GM12891 (cell line): Measurements from ENCODE around the gene VENTX.
A peak's percentile ranks its signal among the peaks of the same experiment; 100 is the strongest.

Experiments
- DNase-seq: peaks from one replicate; pipeline ENCODE4 v3.0.0; 2011; ENCODE audit warnings: low spot score; ENCODE audit not compliant: insufficient read length
- FAIRE-seq: peaks from 2 replicates; lab custom pipeline; 2011; peaks lifted over from hg19 to GRCh38; lab: Jason Lieb, UNC
- PAX5 ChIP-seq: IDR thresholded peaks from 2 replicates; pipeline ENCODE4 v1.6.1; 2011; ENCODE audit warnings: low read length, moderate library complexity, mild to moderate bottlenecking; ENCODE audit not compliant: insufficient read depth, severe bottlenecking
- POLR2A ChIP-seq: IDR thresholded peaks from 2 replicates; pipeline ENCODE4 v1.6.1; 2011; ENCODE audit warnings: low read depth, low read length, control low read depth
- POLR2AphosphoS5 ChIP-seq: IDR thresholded peaks from 2 replicates; pipeline ENCODE4 v1.6.1; 2011; ENCODE audit warnings: low read depth, low read length, control low read depth
- POU2F2 ChIP-seq: IDR thresholded peaks from 2 replicates; pipeline ENCODE4 v1.6.1; 2011; ENCODE audit warnings: low read depth, mild to moderate bottlenecking, control low read depth, low read length, moderate library complexity
- SPI1 ChIP-seq: IDR thresholded peaks from 2 replicates; pipeline ENCODE4 v1.6.1; 2011; ENCODE audit warnings: low read depth, low read length, control low read depth
- TAF1 ChIP-seq: IDR thresholded peaks from 2 replicates; pipeline ENCODE4 v1.6.1; 2011; ENCODE audit warnings: low read depth, low read length, control low read depth

Gene VENTX

DNA sequence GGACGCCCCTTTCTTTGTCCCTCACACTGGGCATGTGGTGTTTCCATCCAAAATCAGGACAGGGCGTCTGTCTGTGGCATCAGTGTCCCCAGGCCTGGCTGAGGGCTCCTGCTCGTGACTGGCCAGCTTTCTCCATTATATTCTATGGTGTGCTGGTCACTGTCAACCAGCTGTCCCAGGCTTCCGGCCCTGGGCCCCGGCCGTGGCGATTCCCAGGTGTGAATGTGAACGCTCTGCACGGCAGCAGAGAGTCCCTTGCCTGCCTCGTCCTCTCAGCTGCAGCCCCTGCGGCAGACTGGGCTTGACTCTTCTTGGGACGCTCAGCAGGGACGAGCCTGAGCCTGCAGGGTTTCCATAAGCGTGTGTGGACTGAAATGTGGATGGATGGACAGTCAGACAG is 13.6 kb upstream of the VENTX start:
- no peak for DNase-seq
- TF ChIP-seq POLR2A (no peak), SPI1 (no peak)
- no peak for FAIRE-seq

- no peak for FAIRE-seq
- DNase-seq, result no peak
- no peak for TF ChIP-seq POU2F2
- TF ChIP-seq TAF1, result no peak
- TF ChIP-seq POLR2AphosphoS5, result no peak
- TF ChIP-seq PAX5, result no peak
- TF ChIP-seq SPI1, result no peak
- TF ChIP-seq POLR2A, result no peak
Measured at GRCh38 chr10:133224756-133225372, 12.8 kb upstream of the VENTX start.

GRCh38 chr10:133225707-133226191 is 11.9 kb upstream of the VENTX start:
- no peak for FAIRE-seq
- DNase-seq, result no peak
- TF ChIP-seq TAF1 (no peak), POLR2A (no peak), PAX5 (no peak), SPI1 (no peak), POLR2AphosphoS5 (no peak), POU2F2 (no peak)

- DNase-seq (no peak), FAIRE-seq (peak; percentile 45)
Measured at GRCh38 chr10:133226251-133226808, 11.3 kb upstream of the VENTX start.

GRCh38 chr10:133227256-133227655 is 10.4 kb upstream of the VENTX start:
- DNase-seq (no peak), FAIRE-seq (no peak)
- TF ChIP-seq TAF1 (no peak), POU2F2 (no peak), PAX5 (no peak), POLR2AphosphoS5 (no peak), SPI1 (no peak), POLR2A (no peak)

More at GRCh38 chr10:133226251-133226808, 11.3 kb upstream of the VENTX start:
- TF ChIP-seq SPI1 (no peak), POLR2A (no peak), POLR2AphosphoS5 (no peak), PAX5 (no peak), POU2F2 (no peak), TAF1 (no peak)

GRCh38 chr10:133229265-133230043 is 8.2 kb upstream of the VENTX start:
- FAIRE-seq, result no peak
- DNase-seq, result no peak
- TF ChIP-seq POLR2A, result no peak
- TF ChIP-seq POLR2AphosphoS5, result no peak
- TF ChIP-seq POU2F2, result no peak
- TF ChIP-seq TAF1, result no peak
- TF ChIP-seq PAX5, result no peak
- TF ChIP-seq SPI1, result no peak

- FAIRE-seq (no peak), DNase-seq (no peak)
- TF ChIP-seq TAF1 (no peak), POLR2A (no peak), POLR2AphosphoS5 (no peak), SPI1 (no peak), POU2F2 (no peak), PAX5 (no peak)
Measured at GRCh38 chr10:133230044-133230361, 7.7 kb upstream of the VENTX start, which contains the start of gene UTF1. UTF1 (plus strand) TSS chr10:133230217; CDS start chr10:133230289, 72 bp downstream.

GRCh38 chr10:133230387-133231195 is 7.1 kb upstream of the VENTX start:
- FAIRE-seq (no peak), DNase-seq (no peak)
- TF ChIP-seq SPI1, result no peak
- TF ChIP-seq POLR2AphosphoS5, result no peak
- TF ChIP-seq POU2F2, result no peak
- TF ChIP-seq TAF1, result no peak
- no peak for TF ChIP-seq PAX5
- no peak for TF ChIP-seq POLR2A

- no peak for DNase-seq
- FAIRE-seq, result no peak
- no peak for TF ChIP-seq POLR2A
- no peak for TF ChIP-seq TAF1
- TF ChIP-seq POU2F2, result no peak
- no peak for TF ChIP-seq PAX5
- no peak for TF ChIP-seq SPI1
- no peak for TF ChIP-seq POLR2AphosphoS5
Measured at GRCh38 chr10:133231244-133231945, 6.3 kb upstream of the VENTX start.
